Measurements from ENCODE around the gene CCDC90B.

DNA sequence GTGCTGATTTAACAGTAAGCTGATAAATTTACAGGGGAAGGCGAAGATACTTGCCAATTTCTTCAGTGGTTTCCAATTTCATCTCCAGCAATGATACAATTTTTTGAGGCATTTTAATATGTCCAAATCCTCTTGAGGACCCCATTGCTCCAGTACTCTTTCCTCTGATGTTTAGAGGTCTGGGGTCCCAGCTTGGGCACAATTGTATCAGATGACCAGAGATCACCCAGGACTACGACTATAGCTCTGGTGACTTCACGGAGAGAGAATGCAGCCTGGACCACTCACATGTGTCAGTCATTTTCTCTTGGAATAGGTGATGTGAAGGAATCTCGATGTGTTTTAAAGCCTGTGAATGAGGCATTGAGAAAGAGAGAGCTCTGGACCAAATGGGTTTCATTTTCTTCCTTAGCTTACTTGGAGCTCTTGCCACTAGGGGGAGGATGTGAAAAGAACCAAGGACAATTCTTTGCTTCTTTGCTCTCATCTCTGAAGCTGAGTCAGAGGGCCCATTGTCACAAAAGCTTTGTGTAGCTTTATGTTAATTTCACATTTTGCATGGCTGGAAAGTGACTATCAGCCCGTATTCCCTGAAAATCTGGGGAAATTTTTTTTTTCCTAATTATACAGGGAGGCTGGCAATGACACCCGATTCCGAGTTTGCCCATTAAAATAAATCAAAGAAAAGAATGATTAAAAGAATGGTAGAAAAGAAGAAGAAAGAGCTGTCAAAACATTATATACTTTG, 6.7 kb upstream of the CCDC90B start:
- TF ChIP-seq POLR2A (IDR thresholded peaks at IDR 0.05; ENCODE audit: control extremely low read depth in 1 of 2, low read depth in 2 of 2, low read length in 2 of 2) = no peak
- TF ChIP-seq TBP (IDR thresholded peaks at IDR 0.05; ENCODE audit: low read depth, low read length) = no peak
- TF ChIP-seq BACH1 (IDR thresholded peaks at IDR 0.05; ENCODE audit: low read length) = peak; percentile 46

All from H1 (cell line).